HEK293T (cell line): ENCODE data around the gene FRMD5.

ENCODE experiments used
- BHLHE40 ChIP-seq: fragments of 450-650 bp; IDR thresholded peaks from 2 replicates; pipeline ENCODE4 v1.6.1; 2016; ENCODE audit warnings: mild to moderate bottlenecking, moderate library complexity, borderline replicate concordance
- CTBP1 ChIP-seq: fragments of 450-650 bp; IDR thresholded peaks from 2 replicates; pipeline ENCODE4 v1.6.1; 2016; ENCODE audit warnings: borderline replicate concordance
- ELF4 ChIP-seq: fragments of 450-650 bp; IDR thresholded peaks from 2 replicates; pipeline ENCODE4 v1.6.1; 2017; ENCODE audit warnings: antibody characterized with exemption
- FOXA1 ChIP-seq: fragments of 450-650 bp; IDR thresholded peaks from 2 replicates; pipeline ENCODE4 v1.6.1; 2016; ENCODE audit warnings: mild to moderate bottlenecking
- FOXK2 ChIP-seq: fragments of 450-650 bp; IDR thresholded peaks from 2 replicates; pipeline ENCODE4 v1.6.1; 2016; ENCODE audit warnings: mild to moderate bottlenecking
- FOXM1 ChIP-seq: fragments of 450-650 bp; IDR thresholded peaks from 2 replicates; pipeline ENCODE4 v1.6.1; 2017; ENCODE audit warnings: mild to moderate bottlenecking, borderline replicate concordance
- HDGF ChIP-seq: fragments of 450-650 bp; IDR thresholded peaks from 2 replicates; pipeline ENCODE4 v1.6.1; 2017; ENCODE audit warnings: antibody characterized with exemption, borderline replicate concordance
- L3MBTL2 ChIP-seq: fragments of 450-650 bp; conservative IDR thresholded peaks from 2 replicates; pipeline ENCODE4 v1.6.1; 2016; ENCODE audit warnings: mild to moderate bottlenecking
- NFRKB ChIP-seq: fragments of 450-650 bp; IDR thresholded peaks from 2 replicates; pipeline ENCODE4 v1.6.1; 2016; ENCODE audit warnings: mild to moderate bottlenecking, moderate library complexity
- SP1 ChIP-seq: fragments of 450-650 bp; IDR thresholded peaks from 2 replicates; pipeline ENCODE4 v1.6.1; 2017
- SUZ12 ChIP-seq: fragments of 450-650 bp; IDR thresholded peaks from 2 replicates; pipeline ENCODE4 v1.6.1; 2016; ENCODE audit warnings: mild to moderate bottlenecking
- TARDBP ChIP-seq: fragments of 450-650 bp; IDR thresholded peaks from 2 replicates; pipeline ENCODE4 v1.6.1; 2016
- ZNF384 ChIP-seq: fragments of 450-650 bp; IDR thresholded peaks from 2 replicates; pipeline ENCODE4 v1.6.1; 2016
- TF ChIP-seq, protein P1 (sequence below): fragments of 450-650 bp; IDR thresholded peaks from 2 replicates; pipeline ENCODE4 v1.6.1; 2016

- TF ChIP-seq ZNF384 (no peak), FOXM1 (no peak), TARDBP (no peak), FOXA1 (no peak), SP1 (no peak), BHLHE40 (no peak), ELF4 (no peak), SUZ12 (no peak), CTBP1 (no peak), HDGF (no peak), FOXK2 (no peak), L3MBTL2 (no peak), NFRKB (no peak)
- TF ChIP-seq, protein P1, sequence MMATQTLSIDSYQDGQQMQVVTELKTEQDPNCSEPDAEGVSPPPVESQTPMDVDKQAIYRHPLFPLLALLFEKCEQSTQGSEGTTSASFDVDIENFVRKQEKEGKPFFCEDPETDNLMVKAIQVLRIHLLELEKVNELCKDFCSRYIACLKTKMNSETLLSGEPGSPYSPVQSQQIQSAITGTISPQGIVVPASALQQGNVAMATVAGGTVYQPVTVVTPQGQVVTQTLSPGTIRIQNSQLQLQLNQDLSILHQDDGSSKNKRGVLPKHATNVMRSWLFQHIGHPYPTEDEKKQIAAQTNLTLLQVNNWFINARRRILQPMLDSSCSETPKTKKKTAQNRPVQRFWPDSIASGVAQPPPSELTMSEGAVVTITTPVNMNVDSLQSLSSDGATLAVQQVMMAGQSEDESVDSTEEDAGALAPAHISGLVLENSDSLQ: no peak
These were observed 160.0 kb downstream of the FRMD5 start for GRCh38 chr15:44034933-44035624.
